ENCODE results near the gene ECE1. TPM values are rescaled to one million over a fixed set of nuclear protein-coding genes. Genes with fewer than 3 reads are reported as not detected.
A peak's percentile ranks its signal among the peaks of the same experiment; 100 is the strongest.

ECE1 gene
- total and polyA plus RNA-seq, 2 of the 13 experiments (the other 11 are each of a cell fraction or from before 2014, with no cell fraction given), result 13.5 to 21.2 TPM

DNA sequence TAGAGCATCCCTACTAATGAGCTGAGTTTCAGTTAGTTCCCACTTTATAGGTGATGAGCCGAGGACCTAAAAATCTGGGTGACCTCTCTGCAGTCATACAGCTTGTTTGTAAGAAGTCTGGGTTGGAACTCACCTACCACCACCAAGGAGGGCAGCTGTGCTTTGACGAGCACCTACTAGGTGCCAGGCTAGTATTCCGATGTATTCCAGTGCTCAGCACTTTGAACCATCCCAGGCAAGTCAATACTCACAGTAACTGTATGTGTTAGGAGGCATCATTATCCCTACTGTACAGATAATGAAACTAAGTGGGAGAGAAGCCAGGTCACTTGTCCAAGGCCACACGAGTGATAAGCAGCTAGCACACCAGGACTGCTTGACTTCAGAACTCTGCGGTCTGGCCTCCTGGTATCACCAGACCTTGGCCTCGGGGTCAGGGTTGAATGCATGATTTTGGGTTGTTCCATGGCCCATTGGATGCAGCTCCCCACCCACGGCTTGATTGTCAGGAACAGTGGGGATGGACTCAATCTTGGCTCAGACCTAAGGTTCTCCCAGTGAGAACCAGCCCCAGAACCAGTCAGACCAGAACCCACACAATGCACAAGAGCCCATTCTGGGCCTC, 20.7 kb downstream of the ECE1 start (continued):
- TF ChIP-seq, protein P1, sequence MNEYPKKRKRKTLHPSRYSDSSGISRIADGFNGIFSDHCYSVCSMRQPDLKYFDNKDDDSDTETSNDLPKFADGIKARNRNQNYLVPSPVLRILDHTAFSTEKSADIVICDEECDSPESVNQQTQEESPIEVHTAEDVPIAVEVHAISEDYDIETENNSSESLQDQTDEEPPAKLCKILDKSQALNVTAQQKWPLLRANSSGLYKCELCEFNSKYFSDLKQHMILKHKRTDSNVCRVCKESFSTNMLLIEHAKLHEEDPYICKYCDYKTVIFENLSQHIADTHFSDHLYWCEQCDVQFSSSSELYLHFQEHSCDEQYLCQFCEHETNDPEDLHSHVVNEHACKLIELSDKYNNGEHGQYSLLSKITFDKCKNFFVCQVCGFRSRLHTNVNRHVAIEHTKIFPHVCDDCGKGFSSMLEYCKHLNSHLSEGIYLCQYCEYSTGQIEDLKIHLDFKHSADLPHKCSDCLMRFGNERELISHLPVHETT (CRISPR knock-in tag; conservative IDR thresholded peaks at IDR 0.05), result no peak
- no peak for TF ChIP-seq ZNF12 (CRISPR knock-in tag; IDR thresholded peaks at IDR 0.05)
- TF ChIP-seq, protein P2, sequence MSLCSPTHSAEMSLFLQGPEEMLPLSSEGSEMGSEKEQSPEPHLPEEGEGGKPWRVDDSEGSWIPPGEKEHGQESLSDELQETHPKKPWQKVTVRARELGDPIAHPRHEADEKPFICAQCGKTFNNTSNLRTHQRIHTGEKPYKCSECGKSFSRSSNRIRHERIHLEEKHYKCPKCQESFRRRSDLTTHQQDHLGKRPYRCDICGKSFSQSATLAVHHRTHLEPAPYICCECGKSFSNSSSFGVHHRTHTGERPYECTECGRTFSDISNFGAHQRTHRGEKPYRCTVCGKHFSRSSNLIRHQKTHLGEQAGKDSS (CRISPR knock-in tag; IDR thresholded peaks at IDR 0.05; ENCODE audit: borderline replicate concordance, low read depth), result peak; percentile 85
- TF ChIP-seq RELA (CRISPR knock-in tag; IDR thresholded peaks at IDR 0.05), result no peak
- TF ChIP-seq NR1H2 (CRISPR knock-in tag; IDR thresholded peaks at IDR 0.05; ENCODE audit: borderline replicate concordance, low read depth), result no peak
- TF ChIP-seq NCOA5 (CRISPR knock-in tag; IDR thresholded peaks at IDR 0.05), result no peak
- no peak for TF ChIP-seq SUZ12 (IDR thresholded peaks at IDR 0.05; ENCODE audit: low read depth, low read length)
- no peak for TF ChIP-seq U2AF1 (optimal IDR thresholded peaks at IDR 0.05; ENCODE audit: low read depth, low read length)
- TF ChIP-seq ZNF446 (CRISPR knock-in tag; IDR thresholded peaks at IDR 0.05), result no peak
- TF ChIP-seq ZBTB7A (CRISPR knock-in tag; IDR thresholded peaks at IDR 0.05), result no peak
- no peak for TF ChIP-seq CHD2 (IDR thresholded peaks at IDR 0.05; ENCODE audit: low read depth, low read length)
- TF ChIP-seq, protein P3, sequence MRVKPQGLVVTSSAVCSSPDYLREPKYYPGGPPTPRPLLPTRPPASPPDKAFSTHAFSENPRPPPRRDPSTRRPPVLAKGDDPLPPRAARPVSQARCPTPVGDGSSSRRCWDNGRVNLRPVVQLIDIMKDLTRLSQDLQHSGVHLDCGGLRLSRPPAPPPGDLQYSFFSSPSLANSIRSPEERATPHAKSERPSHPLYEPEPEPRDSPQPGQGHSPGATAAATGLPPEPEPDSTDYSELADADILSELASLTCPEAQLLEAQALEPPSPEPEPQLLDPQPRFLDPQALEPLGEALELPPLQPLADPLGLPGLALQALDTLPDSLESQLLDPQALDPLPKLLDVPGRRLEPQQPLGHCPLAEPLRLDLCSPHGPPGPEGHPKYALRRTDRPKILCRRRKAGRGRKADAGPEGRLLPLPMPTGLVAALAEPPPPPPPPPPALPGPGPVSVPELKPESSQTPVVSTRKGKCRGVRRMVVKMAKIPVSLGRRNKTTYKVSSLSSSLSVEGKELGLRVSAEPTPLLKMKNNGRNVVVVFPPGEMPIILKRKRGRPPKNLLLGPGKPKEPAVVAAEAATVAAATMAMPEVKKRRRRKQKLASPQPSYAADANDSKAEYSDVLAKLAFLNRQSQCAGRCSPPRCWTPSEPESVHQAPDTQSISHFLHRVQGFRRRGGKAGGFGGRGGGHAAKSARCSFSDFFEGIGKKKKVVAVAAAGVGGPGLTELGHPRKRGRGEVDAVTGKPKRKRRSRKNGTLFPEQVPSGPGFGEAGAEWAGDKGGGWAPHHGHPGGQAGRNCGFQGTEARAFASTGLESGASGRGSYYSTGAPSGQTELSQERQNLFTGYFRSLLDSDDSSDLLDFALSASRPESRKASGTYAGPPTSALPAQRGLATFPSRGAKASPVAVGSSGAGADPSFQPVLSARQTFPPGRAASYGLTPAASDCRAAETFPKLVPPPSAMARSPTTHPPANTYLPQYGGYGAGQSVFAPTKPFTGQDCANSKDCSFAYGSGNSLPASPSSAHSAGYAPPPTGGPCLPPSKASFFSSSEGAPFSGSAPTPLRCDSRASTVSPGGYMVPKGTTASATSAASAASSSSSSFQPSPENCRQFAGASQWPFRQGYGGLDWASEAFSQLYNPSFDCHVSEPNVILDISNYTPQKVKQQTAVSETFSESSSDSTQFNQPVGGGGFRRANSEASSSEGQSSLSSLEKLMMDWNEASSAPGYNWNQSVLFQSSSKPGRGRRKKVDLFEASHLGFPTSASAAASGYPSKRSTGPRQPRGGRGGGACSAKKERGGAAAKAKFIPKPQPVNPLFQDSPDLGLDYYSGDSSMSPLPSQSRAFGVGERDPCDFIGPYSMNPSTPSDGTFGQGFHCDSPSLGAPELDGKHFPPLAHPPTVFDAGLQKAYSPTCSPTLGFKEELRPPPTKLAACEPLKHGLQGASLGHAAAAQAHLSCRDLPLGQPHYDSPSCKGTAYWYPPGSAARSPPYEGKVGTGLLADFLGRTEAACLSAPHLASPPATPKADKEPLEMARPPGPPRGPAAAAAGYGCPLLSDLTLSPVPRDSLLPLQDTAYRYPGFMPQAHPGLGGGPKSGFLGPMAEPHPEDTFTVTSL (CRISPR knock-in tag; IDR thresholded peaks at IDR 0.05; ENCODE audit: borderline replicate concordance), result peak; percentile 71; the same call in 1 of the 2 replicates
- TF ChIP-seq, protein P4, sequence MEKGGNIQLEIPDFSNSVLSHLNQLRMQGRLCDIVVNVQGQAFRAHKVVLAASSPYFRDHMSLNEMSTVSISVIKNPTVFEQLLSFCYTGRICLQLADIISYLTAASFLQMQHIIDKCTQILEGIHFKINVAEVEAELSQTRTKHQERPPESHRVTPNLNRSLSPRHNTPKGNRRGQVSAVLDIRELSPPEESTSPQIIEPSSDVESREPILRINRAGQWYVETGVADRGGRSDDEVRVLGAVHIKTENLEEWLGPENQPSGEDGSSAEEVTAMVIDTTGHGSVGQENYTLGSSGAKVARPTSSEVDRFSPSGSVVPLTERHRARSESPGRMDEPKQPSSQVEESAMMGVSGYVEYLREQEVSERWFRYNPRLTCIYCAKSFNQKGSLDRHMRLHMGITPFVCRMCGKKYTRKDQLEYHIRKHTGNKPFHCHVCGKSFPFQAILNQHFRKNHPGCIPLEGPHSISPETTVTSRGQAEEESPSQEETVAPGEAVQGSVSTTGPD (CRISPR knock-in tag; IDR thresholded peaks at IDR 0.05), result no peak
- TF ChIP-seq PITX1 (CRISPR knock-in tag; IDR thresholded peaks at IDR 0.05), result peak; percentile 55; the same call in 1 of the 2 replicates
- TF ChIP-seq, protein P5, sequence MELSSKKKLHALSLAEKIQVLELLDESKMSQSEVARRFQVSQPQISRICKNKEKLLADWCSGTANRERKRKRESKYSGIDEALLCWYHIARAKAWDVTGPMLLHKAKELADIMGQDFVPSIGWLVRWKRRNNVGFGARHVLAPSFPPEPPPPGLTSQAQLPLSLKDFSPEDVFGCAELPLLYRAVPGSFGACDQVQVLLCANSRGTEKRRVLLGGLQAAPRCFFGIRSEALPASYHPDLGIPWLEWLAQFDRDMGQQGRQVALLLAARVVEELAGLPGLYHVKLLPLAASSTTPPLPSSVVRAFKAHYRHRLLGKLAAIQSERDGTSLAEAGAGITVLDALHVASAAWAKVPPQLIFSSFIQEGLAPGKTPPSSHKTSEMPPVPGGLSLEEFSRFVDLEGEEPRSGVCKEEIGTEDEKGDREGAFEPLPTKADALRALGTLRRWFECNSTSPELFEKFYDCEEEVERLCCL (CRISPR knock-in tag; IDR thresholded peaks at IDR 0.05; ENCODE audit: borderline replicate concordance), result no peak
- no peak for TF ChIP-seq ZNF3 (CRISPR knock-in tag; IDR thresholded peaks at IDR 0.05)
- no peak for TF ChIP-seq FOXC1 (CRISPR knock-in tag; IDR thresholded peaks at IDR 0.05; ENCODE audit: borderline replicate concordance)
- TF ChIP-seq REPIN1 (CRISPR knock-in tag; IDR thresholded peaks at IDR 0.05; ENCODE audit: borderline replicate concordance, low read depth), result peak; percentile 84
- TF ChIP-seq ARNT (IDR thresholded peaks at IDR 0.05), result no peak

Data from HepG2 (cell line).